NT2/D1 (cell line): ENCODE measurements around the gene RIOK1.
"Not testable (repeated sequence)": the region's sequence is repeated elsewhere in the genome, so short reads cannot be mapped to it uniquely, and the experiment has no call there.

Experiments used
- DNase-seq: peaks from one replicate; pipeline ENCODE4 v3.0.0-alpha.2; 2011; ENCODE audit warnings: low read depth, low spot score
- H3K27me3 ChIP-seq: 2 replicates; pipeline ENCODE4 v1.6.0; 2011; ENCODE audit warnings: mild to moderate bottlenecking; ENCODE audit not compliant: insufficient read length, insufficient read depth
- H3K36me3 ChIP-seq: 2 replicates; pipeline ENCODE4 v1.6.1; 2011; ENCODE audit warnings: mild to moderate bottlenecking, low read length, mixed read lengths; ENCODE audit not compliant: insufficient read depth, insufficient read length
- H3K4me1 ChIP-seq: 2 replicates; pipeline ENCODE4 v1.5.1; 2011; ENCODE audit not compliant: insufficient read depth, insufficient read length
- H3K4me3 ChIP-seq: 2 replicates; pipeline ENCODE4 v1.5.1; 2011; ENCODE audit warnings: low read depth; ENCODE audit not compliant: insufficient read length
- H3K9ac ChIP-seq: 2 replicates; pipeline ENCODE4 v1.6.0; 2011; ENCODE audit warnings: low read depth; ENCODE audit not compliant: insufficient read length
- H3K9me3 ChIP-seq: 2 replicates; pipeline ENCODE4 v1.5.1; 2011; ENCODE audit warnings: mild to moderate bottlenecking, low read length; ENCODE audit not compliant: insufficient read depth
- SUZ12 ChIP-seq: IDR thresholded peaks from 2 replicates; pipeline ENCODE4 v1.6.1; 2011; ENCODE audit not compliant: insufficient read length, insufficient read depth; ENCODE audit errors: extremely low read depth
- YY1 ChIP-seq: IDR thresholded peaks from 2 replicates; pipeline ENCODE4 v1.6.1; 2011; ENCODE audit not compliant: insufficient read length, insufficient read depth
- ZNF274 ChIP-seq: IDR thresholded peaks from 2 replicates; pipeline ENCODE4 v1.6.1; 2011; ENCODE audit warnings: mild to moderate bottlenecking, low read depth, low read length

Gene RIOK1

DNA sequence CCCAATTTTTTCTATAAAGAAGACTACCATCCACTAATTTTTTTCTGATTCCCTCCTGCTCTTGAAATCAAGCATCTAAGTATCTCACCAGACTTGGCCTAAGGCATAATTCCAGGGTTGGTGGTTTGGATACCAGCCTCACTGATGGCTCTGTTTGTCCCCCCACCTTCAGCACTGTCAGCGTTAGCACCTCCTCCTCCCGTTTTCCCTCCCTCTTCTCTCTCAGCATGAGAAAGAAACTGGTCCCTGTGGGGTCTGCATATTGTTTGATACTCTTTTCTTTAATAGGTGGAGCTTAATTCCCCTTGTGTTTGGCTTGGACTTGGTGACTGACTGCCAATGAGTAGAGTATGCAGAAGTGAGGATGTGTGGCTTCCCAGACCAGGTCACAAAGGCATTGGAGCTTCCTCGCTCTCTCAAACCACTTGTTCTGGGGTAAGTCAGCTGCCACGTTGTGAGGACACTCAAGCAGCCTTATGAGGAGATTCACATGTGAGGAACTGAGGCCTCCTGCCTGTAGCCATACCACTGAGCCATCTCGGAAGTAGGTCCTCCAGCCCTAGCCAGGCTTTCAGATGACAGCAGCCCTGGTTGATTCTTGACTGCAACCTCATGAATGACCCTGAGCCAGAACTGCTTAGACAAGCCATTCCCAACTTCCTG is 65.2 kb downstream of the RIOK1 start:
- H3K9me3 ChIP-seq = no peaks in the 10 kb centered on the region; the same call in 1 of the 2 replicates
- no peaks in the 10 kb centered on the region for H3K36me3 ChIP-seq
- no peak overlapping the region for H3K4me3 ChIP-seq
- peak; percentile 55 for DNase-seq
- TF ChIP-seq YY1 (no peak), SUZ12 (no peak), ZNF274 (no peak)
- H3K27me3 ChIP-seq = no peaks in the 10 kb centered on the region
- no peak overlapping the region for H3K9ac ChIP-seq
- H3K4me1 ChIP-seq = peaks cover 2% of the 10 kb centered on the region

DNA sequence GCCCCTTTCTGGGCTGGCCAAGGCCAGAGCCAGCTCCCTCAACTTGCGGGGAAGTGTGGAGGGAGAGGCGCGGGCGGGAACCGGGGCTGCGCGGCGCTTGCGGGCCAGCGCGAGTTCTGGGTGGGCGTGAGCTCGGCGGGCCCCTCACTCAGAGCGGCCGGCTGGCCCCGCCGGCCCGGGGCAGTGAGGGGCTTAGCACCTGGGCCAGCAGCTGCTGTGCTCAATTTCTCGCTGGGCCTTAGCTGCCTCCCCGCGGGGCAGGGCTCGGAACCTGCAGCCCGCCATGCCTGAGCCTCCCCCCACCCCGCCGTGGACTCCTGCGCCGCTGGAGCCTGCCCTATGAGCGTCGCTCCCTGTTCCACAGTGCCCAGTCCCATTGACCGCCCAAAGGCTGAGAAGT is 66.7 kb downstream of the RIOK1 start:
- not testable (repeated sequence) for H3K4me1 ChIP-seq, H3K27me3 ChIP-seq, DNase-seq, H3K9ac ChIP-seq, H3K4me3 ChIP-seq, H3K36me3 ChIP-seq, H3K9me3 ChIP-seq

DNA sequence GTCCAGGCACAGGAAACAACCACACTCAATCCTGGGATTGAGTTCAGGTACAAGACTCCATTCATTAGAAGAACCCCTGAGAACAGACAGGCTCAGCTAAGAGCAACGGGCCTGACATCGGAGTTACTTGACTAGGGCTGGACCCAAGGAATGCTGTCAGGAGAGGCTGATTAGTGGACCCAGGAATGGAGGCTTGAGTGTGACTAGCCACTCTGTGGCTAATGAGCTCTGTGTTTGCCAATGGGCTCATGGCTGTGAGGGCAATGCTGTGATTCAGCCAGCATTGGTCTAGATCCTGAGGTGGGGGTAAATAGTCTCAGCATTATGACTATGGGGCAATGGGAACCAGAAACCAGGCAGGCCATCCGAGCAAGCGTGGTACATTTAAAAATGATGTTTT is 71.8 kb downstream of the RIOK1 start:
- H3K27me3 ChIP-seq = no peaks in the 10 kb centered on the region
- no peak overlapping the region for H3K9ac ChIP-seq
- no peak for TF ChIP-seq ZNF274
- no peak for TF ChIP-seq SUZ12
- no peak for TF ChIP-seq YY1
- no peaks in the 10 kb centered on the region for H3K36me3 ChIP-seq
- H3K9me3 ChIP-seq = no peaks in the 10 kb centered on the region; the same call in 1 of the 2 replicates
- peaks cover 3% of the 10 kb centered on the region for H3K4me1 ChIP-seq
- no peak for DNase-seq
- no peak overlapping the region for H3K4me3 ChIP-seq

- peak; percentile 66 for DNase-seq
Measured at GRCh38 chr6:7463785-7464184, 74.2 kb downstream of the RIOK1 start.

GRCh38 chr6:7467007-7467897 is 77.6 kb downstream of the RIOK1 start:
- Histone ChIP-seq H3K4me1 (no peaks in the 10 kb centered on the region), H3K9ac (no peak overlapping the region), H3K27me3 (no peaks in the 10 kb centered on the region), H3K36me3 (no peaks in the 10 kb centered on the region), H3K9me3 (no peaks in the 10 kb centered on the region), H3K4me3 (no peak overlapping the region)
- no peak for DNase-seq
- TF ChIP-seq YY1 = no peak
- no peak for TF ChIP-seq SUZ12
- no peak for TF ChIP-seq ZNF274

More at GRCh38 chr6:7463785-7464184, 74.2 kb downstream of the RIOK1 start:
- Histone ChIP-seq H3K9ac (no peak overlapping the region), H3K9me3 (no peaks in the 10 kb centered on the region), H3K4me3 (no peak overlapping the region), H3K4me1 (peaks cover 3% of the 10 kb centered on the region), H3K27me3 (no peaks in the 10 kb centered on the region), H3K36me3 (no peaks in the 10 kb centered on the region)
- TF ChIP-seq ZNF274 = no peak
- TF ChIP-seq SUZ12 = no peak
- no peak for TF ChIP-seq YY1
